ENCODE results near the gene LRFN5. TPM values are rescaled to one million over a fixed set of nuclear protein-coding genes. Genes with fewer than 3 reads are reported as not detected.
"Not testable (repeated sequence)": the region's sequence is repeated elsewhere in the genome, so short reads cannot be mapped to it uniquely, and the experiment has no call there.

Gene LRFN5
- polyA plus RNA-seq, 5 donors: 4.8 to 7.7 (median 5.8) TPM

GRCh38 chr14:41636492-41637392 lies 30.1 kb downstream of the LRFN5 start:
- no peak for DNase-seq

- DNase-seq: no peak
Measured at GRCh38 chr14:41641690-41642089, 35.0 kb downstream of the LRFN5 start.

- DNase-seq: no peak
Measured at GRCh38 chr14:41642367-41642766, 35.7 kb downstream of the LRFN5 start.

- DNase-seq: no peak
Measured at GRCh38 chr14:41642789-41643188, 36.1 kb downstream of the LRFN5 start.

- no peak for DNase-seq
Measured at GRCh38 chr14:41644606-41645005, 37.9 kb downstream of the LRFN5 start.

- no peak for DNase-seq
Measured at GRCh38 chr14:41650802-41651201, 44.1 kb downstream of the LRFN5 start.

- DNase-seq: no peak
Measured at GRCh38 chr14:41654196-41654595, 47.5 kb downstream of the LRFN5 start.

GRCh38 chr14:41662780-41663472 lies 56.2 kb downstream of the LRFN5 start:
- no peak for DNase-seq

GRCh38 chr14:41663473-41663850 lies 56.8 kb downstream of the LRFN5 start:
- no peak for DNase-seq

GRCh38 chr14:41666301-41666700 lies 59.6 kb downstream of the LRFN5 start:
- no peak for DNase-seq

- peak in 1 of 2 donors; percentile 0 for DNase-seq
Measured at GRCh38 chr14:41668356-41668755, 61.7 kb downstream of the LRFN5 start.

- DNase-seq: not testable (repeated sequence)
Measured at GRCh38 chr14:41673601-41674000, 66.9 kb downstream of the LRFN5 start.

GRCh38 chr14:41674511-41674971 lies 67.9 kb downstream of the LRFN5 start:
- not testable (repeated sequence) for DNase-seq

GRCh38 chr14:41699486-41699885 lies 92.8 kb downstream of the LRFN5 start:
- no peak for DNase-seq

GRCh38 chr14:41718477-41719166 lies 111.9 kb downstream of the LRFN5 start:
- no peak for DNase-seq

GRCh38 chr14:41739203-41739602 lies 132.5 kb downstream of the LRFN5 start:
- DNase-seq: no peak

- DNase-seq: no peak
Measured at GRCh38 chr14:41743140-41743539, 136.5 kb downstream of the LRFN5 start.

GRCh38 chr14:41749429-41749828 lies 142.8 kb downstream of the LRFN5 start:
- DNase-seq: no peak

GRCh38 chr14:41750575-41750974 lies 143.9 kb downstream of the LRFN5 start:
- not testable (repeated sequence) for DNase-seq

- no peak for DNase-seq
Measured at GRCh38 chr14:41758011-41758665, 151.5 kb downstream of the LRFN5 start.

- DNase-seq: no peak
Measured at GRCh38 chr14:41761204-41761603, 154.5 kb downstream of the LRFN5 start.

GRCh38 chr14:41766772-41767171 lies 160.1 kb downstream of the LRFN5 start:
- no peak for DNase-seq

All from right lung (tissue), 5 donors.